GM12872 (cell line): Measurements from ENCODE around the gene NPR3.
A peak's percentile ranks its signal among the peaks of the same experiment; 100 is the strongest.

Experiments
- CTCF ChIP-seq: IDR thresholded peaks from 3 replicates; pipeline ENCODE4 v1.5.1; 2011; ENCODE audit warnings: low read depth, mild to moderate bottlenecking, low read length, moderate library complexity; ENCODE audit not compliant: insufficient read depth

The NPR3 gene

GRCh38 chr5:32680183-32680582 is 30.9 kb upstream of the NPR3 start:
- TF ChIP-seq CTCF: no peak

- TF ChIP-seq CTCF: no peak
Observed at GRCh38 chr5:32683125-32683524, 28.0 kb upstream of the NPR3 start.

- no peak for TF ChIP-seq CTCF
Observed at GRCh38 chr5:32684260-32684659, 26.9 kb upstream of the NPR3 start.

DNA sequence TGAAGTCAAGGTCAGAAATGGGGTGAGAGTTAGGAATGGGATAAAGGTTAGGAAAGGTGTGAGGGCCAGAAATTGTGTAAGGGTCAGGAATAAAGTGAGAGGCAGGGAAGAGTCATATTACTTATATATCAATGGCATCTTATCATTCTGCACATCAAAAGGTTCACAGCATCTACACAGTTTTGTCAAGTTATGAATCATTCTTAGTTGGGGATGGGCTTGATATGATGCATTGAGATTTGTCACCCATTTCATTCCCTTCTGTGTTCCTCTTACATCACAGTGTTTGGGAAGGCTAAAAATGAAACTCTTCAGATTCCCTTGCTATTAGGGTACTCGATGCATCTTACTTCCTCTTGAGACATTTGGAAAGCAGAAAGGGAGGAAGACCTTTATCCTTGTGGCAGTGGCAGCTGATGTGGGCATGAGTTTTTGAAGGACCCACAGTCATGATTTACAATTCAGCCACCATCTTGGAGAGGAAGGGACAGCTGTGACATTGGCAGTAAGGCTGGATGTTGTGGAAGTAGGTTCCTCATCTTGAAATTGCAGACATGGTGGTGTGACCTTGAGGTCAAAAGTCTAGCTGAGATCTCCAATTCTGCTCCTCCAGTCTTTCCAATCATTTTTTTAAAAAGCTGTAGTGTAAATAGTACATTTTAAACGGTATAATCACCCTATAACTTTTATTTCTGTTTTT is 24.2 kb upstream of the NPR3 start:
- TF ChIP-seq CTCF: no peak

DNA sequence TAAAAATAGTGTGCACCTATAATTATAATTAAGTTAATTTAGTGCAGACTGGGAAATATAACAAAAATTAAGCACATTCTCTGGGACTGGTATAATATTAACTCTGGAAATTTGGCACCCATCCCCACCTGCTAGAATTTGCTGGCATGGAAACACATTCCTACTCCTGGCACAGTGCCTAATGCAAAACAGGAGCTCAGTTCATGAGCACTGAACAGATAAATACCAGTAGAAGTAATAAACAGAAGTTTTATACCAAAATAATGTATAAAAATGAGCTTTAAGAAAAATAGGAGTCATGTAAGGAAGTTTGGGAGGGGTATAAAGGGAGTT is 23.7 kb upstream of the NPR3 start:
- TF ChIP-seq CTCF: no peak

GRCh38 chr5:32690153-32690552 is 21.0 kb upstream of the NPR3 start:
- 0 out of 3 replicates have a peak, but pooled peaks have one; percentile 16 for TF ChIP-seq CTCF

- TF ChIP-seq CTCF: no peak
Observed at GRCh38 chr5:32690666-32691065, 20.5 kb upstream of the NPR3 start.
